Karpas-422 (cell line): ENCODE results near the gene RFX4. TPM values are rescaled to one million over a fixed set of nuclear protein-coding genes. Genes with fewer than 3 reads are reported as not detected.

ENCODE experiments used
- DNase-seq: peaks from one replicate; pipeline ENCODE4 v3.0.0-alpha.2; 2015
- H2AFZ ChIP-seq: fragments of 200-600 bp; sonication (generic); 2 replicates; pipeline ENCODE4 v1.6.1; 2014; ENCODE audit warnings: antibody characterized with exemption, low read length, mixed read lengths
- H3K27ac ChIP-seq: fragments of 200-600 bp; sonication (generic); 2 replicates; pipeline ENCODE4 v1.5.1; 2014; ENCODE audit warnings: mild to moderate bottlenecking, low read length, moderate library complexity
- H3K27me3 ChIP-seq: fragments of 200-600 bp; sonication (generic); 2 replicates; pipeline ENCODE4 v1.6.1; 2014; ENCODE audit warnings: low read length, mixed read lengths
- H3K36me3 ChIP-seq: fragments of 200-600 bp; sonication (generic); 2 replicates; pipeline ENCODE4 v1.6.1; 2014; ENCODE audit warnings: low read length, mixed read lengths; ENCODE audit not compliant: insufficient read depth
- H3K4me1 ChIP-seq: fragments of 200-600 bp; sonication (generic); 2 replicates; pipeline ENCODE4 v1.6.1; 2014; ENCODE audit warnings: mild to moderate bottlenecking, low read length, mixed read lengths
- H3K4me2 ChIP-seq: fragments of 200-600 bp; sonication (generic); 2 replicates; pipeline ENCODE4 v1.6.1; 2014; ENCODE audit warnings: low read length, low read depth, mild to moderate bottlenecking; ENCODE audit not compliant: poor library complexity, severe bottlenecking
- H3K4me3 ChIP-seq: fragments of 200-600 bp; sonication (generic); 2 replicates; pipeline ENCODE4 v1.5.1; 2014; ENCODE audit warnings: mild to moderate bottlenecking, antibody characterized with exemption, low read length, mixed read lengths
- H3K79me2 ChIP-seq: fragments of 200-600 bp; sonication (generic); 2 replicates; pipeline ENCODE4 v1.6.1; 2014; ENCODE audit warnings: mild to moderate bottlenecking, low read length, mixed read lengths
- H3K9ac ChIP-seq: fragments of 200-600 bp; sonication (generic); 2 replicates; pipeline ENCODE4 v1.6.0; 2014; ENCODE audit warnings: low read length
- H3K9me2 ChIP-seq: fragments of 200-600 bp; sonication (generic), shearing (Covaris generic); replicated peaks from 2 replicates; pipeline ENCODE4 v1.6.0; 2014; ENCODE audit warnings: mild to moderate bottlenecking, low read length, moderate library complexity; ENCODE audit not compliant: insufficient read depth
- H3K9me3 ChIP-seq: fragments of 300-700, 200-600 bp; sonication (generic); 2 replicates; pipeline ENCODE4 v1.6.1; 2014; ENCODE audit warnings: low read length, mixed read lengths
- H4K20me1 ChIP-seq: fragments of 200-600 bp; sonication (generic); 2 replicates; pipeline ENCODE4 v1.6.1; 2014; ENCODE audit warnings: mild to moderate bottlenecking, antibody characterized with exemption, low read length, low read depth; ENCODE audit not compliant: insufficient read depth
- total RNA-seq: library from RNA; depleted of rRNA; stranded (reverse); fragments of >200 nt; shearing (Covaris generic); gene quantifications from 2 replicates; pipeline ENCODE4 v1.2.3, GENCODE V29; 2014; ENCODE audit warnings: low replicate concordance

Gene RFX4
- total RNA-seq, 1 experiment from 2014 or later, result not detected

GRCh38 chr12:106631150-106631549 is 48.3 kb downstream of the RFX4 start:
- H3K9me2 ChIP-seq, result no peaks in the 10 kb centered on the region
- no peaks in the 10 kb centered on the region for H3K36me3 ChIP-seq
- no peaks in the 10 kb centered on the region for H4K20me1 ChIP-seq
- no peak overlapping the region for H2AFZ ChIP-seq
- no peak overlapping the region for H3K4me3 ChIP-seq
- H3K4me1 ChIP-seq, result no peaks in the 10 kb centered on the region
- no peaks in the 10 kb centered on the region for H3K9me3 ChIP-seq
- no peak overlapping the region for H3K4me2 ChIP-seq
- no peak for DNase-seq
- no peaks in the 10 kb centered on the region for H3K79me2 ChIP-seq
- H3K27ac ChIP-seq, result no peak overlapping the region
- H3K27me3 ChIP-seq, result no peaks in the 10 kb centered on the region
- no peak overlapping the region for H3K9ac ChIP-seq

DNA sequence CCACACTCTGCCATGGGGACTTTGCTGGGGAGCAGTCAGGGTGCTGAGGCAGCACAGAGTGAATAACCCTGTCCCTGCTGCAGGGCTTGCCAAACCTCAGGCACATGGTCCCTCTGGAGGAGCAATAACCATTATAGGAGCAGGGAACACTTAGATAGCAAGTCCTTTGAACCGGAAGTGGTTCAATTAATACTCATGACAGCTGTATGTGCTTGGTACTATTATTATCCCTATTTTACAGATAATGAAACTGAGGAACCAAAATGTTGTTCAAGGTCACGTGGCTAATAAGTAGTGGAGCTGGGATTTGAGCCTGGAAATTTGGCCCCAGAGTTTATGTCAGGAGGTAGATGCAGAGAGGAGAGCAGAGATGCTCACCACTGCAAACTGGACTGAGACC is 49.0 kb downstream of the RFX4 start:
- H2AFZ ChIP-seq, result no peak overlapping the region
- no peak overlapping the region for H3K4me2 ChIP-seq
- H3K79me2 ChIP-seq, result no peaks in the 10 kb centered on the region
- H3K9me2 ChIP-seq, result no peaks in the 10 kb centered on the region
- H3K9me3 ChIP-seq, result no peaks in the 10 kb centered on the region
- no peaks in the 10 kb centered on the region for H4K20me1 ChIP-seq
- H3K9ac ChIP-seq, result no peak overlapping the region
- H3K4me3 ChIP-seq, result no peak overlapping the region
- DNase-seq, result no peak
- no peak overlapping the region for H3K27ac ChIP-seq
- no peaks in the 10 kb centered on the region for H3K36me3 ChIP-seq
- no peaks in the 10 kb centered on the region for H3K4me1 ChIP-seq
- no peaks in the 10 kb centered on the region for H3K27me3 ChIP-seq

DNA sequence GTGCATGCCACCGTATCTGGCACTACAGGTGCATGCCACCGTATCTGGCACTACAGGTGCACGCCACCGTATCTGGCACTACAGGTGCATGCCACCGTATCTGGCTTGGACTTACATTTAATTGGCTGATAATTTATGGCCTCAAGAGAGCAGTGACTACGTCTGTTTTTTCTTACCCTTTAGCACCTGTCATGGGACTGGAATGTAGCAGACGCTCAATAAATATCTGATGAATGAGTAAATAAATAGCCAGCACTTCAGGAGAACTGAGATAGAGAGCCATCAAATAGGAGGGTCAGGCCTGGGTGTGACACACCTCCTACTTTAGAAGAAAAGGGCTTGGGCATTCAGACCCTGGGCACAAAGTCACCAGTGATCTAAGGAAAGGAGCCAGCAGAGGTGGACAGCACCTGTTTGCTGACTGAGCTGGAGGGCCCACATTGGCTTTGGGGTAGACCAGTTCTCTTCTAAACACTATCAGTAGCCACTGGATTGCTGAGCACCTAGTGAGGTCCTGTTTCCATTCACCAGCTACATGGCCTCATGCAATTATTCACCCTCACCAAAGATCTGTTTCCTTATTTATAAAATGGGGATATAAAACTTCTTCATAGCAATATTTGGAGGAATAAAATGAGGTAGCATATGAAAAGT is 50.1 kb downstream of the RFX4 start:
- H3K27ac ChIP-seq, result no peak overlapping the region
- no peak overlapping the region for H2AFZ ChIP-seq
- H4K20me1 ChIP-seq, result no peaks in the 10 kb centered on the region
- H3K36me3 ChIP-seq, result no peaks in the 10 kb centered on the region
- DNase-seq, result no peak
- H3K79me2 ChIP-seq, result no peaks in the 10 kb centered on the region
- H3K9me3 ChIP-seq, result no peaks in the 10 kb centered on the region
- H3K9me2 ChIP-seq, result no peaks in the 10 kb centered on the region
- no peak overlapping the region for H3K9ac ChIP-seq
- H3K4me1 ChIP-seq, result no peaks in the 10 kb centered on the region
- H3K4me3 ChIP-seq, result no peak overlapping the region
- H3K27me3 ChIP-seq, result no peaks in the 10 kb centered on the region
- H3K4me2 ChIP-seq, result no peak overlapping the region

GRCh38 chr12:106633451-106633823 is 50.6 kb downstream of the RFX4 start:
- Histone ChIP-seq H4K20me1 (no peaks in the 10 kb centered on the region), H3K27me3 (no peaks in the 10 kb centered on the region), H3K4me2 (no peak overlapping the region), H3K36me3 (no peaks in the 10 kb centered on the region), H3K4me1 (no peaks in the 10 kb centered on the region), H3K79me2 (no peaks in the 10 kb centered on the region), H3K9me2 (no peaks in the 10 kb centered on the region), H3K9me3 (no peaks in the 10 kb centered on the region), H3K9ac (no peak overlapping the region), H3K4me3 (no peak overlapping the region), H2AFZ (no peak overlapping the region), H3K27ac (no peak overlapping the region)
- no peak for DNase-seq

- Histone ChIP-seq H4K20me1 (no peaks in the 10 kb centered on the region), H3K27ac (no peak overlapping the region), H3K4me1 (no peaks in the 10 kb centered on the region), H3K9me2 (no peaks in the 10 kb centered on the region), H3K79me2 (no peaks in the 10 kb centered on the region), H3K4me2 (no peak overlapping the region), H3K9ac (no peak overlapping the region), H3K9me3 (no peaks in the 10 kb centered on the region), H3K4me3 (no peak overlapping the region), H2AFZ (no peak overlapping the region), H3K27me3 (no peaks in the 10 kb centered on the region), H3K36me3 (no peaks in the 10 kb centered on the region)
- DNase-seq, result no peak
Measured at GRCh38 chr12:106634206-106634605, 51.4 kb downstream of the RFX4 start.

GRCh38 chr12:106643000-106643399 is 60.2 kb downstream of the RFX4 start:
- Histone ChIP-seq H3K79me2 (no peaks in the 10 kb centered on the region), H4K20me1 (no peaks in the 10 kb centered on the region), H2AFZ (no peak overlapping the region), H3K4me3 (no peak overlapping the region), H3K4me2 (no peak overlapping the region), H3K9me2 (no peaks in the 10 kb centered on the region), H3K27me3 (no peaks in the 10 kb centered on the region), H3K9me3 (no peaks in the 10 kb centered on the region), H3K36me3 (no peaks in the 10 kb centered on the region), H3K9ac (no peak overlapping the region), H3K27ac (no peak overlapping the region), H3K4me1 (no peaks in the 10 kb centered on the region)
- DNase-seq, result no peak

- Histone ChIP-seq H3K4me1 (no peaks in the 10 kb centered on the region), H2AFZ (no peak overlapping the region), H3K9me2 (no peaks in the 10 kb centered on the region), H3K36me3 (no peaks in the 10 kb centered on the region), H3K9ac (no peak overlapping the region), H3K4me2 (no peak overlapping the region), H3K27me3 (no peaks in the 10 kb centered on the region), H3K27ac (no peak overlapping the region), H3K4me3 (no peak overlapping the region), H3K79me2 (no peaks in the 10 kb centered on the region), H4K20me1 (no peaks in the 10 kb centered on the region), H3K9me3 (no peaks in the 10 kb centered on the region)
- DNase-seq, result no peak
Measured at GRCh38 chr12:106644335-106645073, 61.7 kb downstream of the RFX4 start.

DNA sequence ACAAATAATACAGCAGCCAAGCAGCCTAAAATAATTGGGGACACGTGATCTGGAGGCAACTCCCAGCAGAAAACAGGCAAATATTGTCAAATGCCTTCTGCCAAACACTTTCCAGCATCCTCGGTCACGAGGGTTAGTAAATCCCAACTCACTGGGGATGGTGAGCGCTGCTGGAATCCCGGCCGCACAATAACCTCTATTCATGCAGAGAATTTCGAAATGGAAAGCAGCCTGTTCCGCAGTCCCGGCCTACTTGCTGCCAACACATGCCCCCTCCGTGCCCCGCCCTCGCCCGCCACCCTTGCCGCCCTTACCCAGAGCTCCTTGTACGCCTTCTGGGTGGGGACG is 62.2 kb downstream of the RFX4 start:
- Histone ChIP-seq H3K79me2 (no peaks in the 10 kb centered on the region), H3K9ac (no peak overlapping the region), H3K4me3 (no peak overlapping the region), H3K4me2 (no peak overlapping the region), H3K9me2 (no peaks in the 10 kb centered on the region), H3K4me1 (no peaks in the 10 kb centered on the region), H3K36me3 (no peaks in the 10 kb centered on the region), H3K27me3 (no peaks in the 10 kb centered on the region), H4K20me1 (no peaks in the 10 kb centered on the region), H2AFZ (no peak overlapping the region), H3K27ac (no peak overlapping the region), H3K9me3 (no peaks in the 10 kb centered on the region)
- DNase-seq, result no peak
